SKM-1 (cell line): ENCODE results near the gene CLDN19.
"Not testable (repeated sequence)": the region's sequence is repeated elsewhere in the genome, so short reads cannot be mapped to it uniquely, and the experiment has no call there.

Experiments used
- DNase-seq: peaks from one replicate; lab custom pipeline; 2025; ENCODE audit not compliant: unreplicated experiment; lab: John Stamatoyannopoulos, UW

Gene CLDN19

GRCh38 chr1:42713293-42713692, 26.7 kb downstream of the CLDN19 start:
- no peak for DNase-seq

- not testable (repeated sequence) for DNase-seq
Observed at GRCh38 chr1:42712808-42713207, 27.2 kb downstream of the CLDN19 start.

GRCh38 chr1:42703888-42704464, 36.1 kb downstream of the CLDN19 start:
- DNase-seq, result no peak

GRCh38 chr1:42700006-42700405, 40.0 kb downstream of the CLDN19 start:
- no peak for DNase-seq

- no peak for DNase-seq
Observed at GRCh38 chr1:42698081-42698813, 41.8 kb downstream of the CLDN19 start.

- no peak for DNase-seq
Observed at GRCh38 chr1:42692911-42693310, 47.1 kb downstream of the CLDN19 start.

- DNase-seq, result no peak
Observed at GRCh38 chr1:42692461-42692860, 47.6 kb downstream of the CLDN19 start.

- DNase-seq, result no peak
Observed at GRCh38 chr1:42691157-42691498, 48.9 kb downstream of the CLDN19 start.

- no peak for DNase-seq
Observed at GRCh38 chr1:42690477-42691156, 49.4 kb downstream of the CLDN19 start.

GRCh38 chr1:42689912-42690311, 50.1 kb downstream of the CLDN19 start:
- DNase-seq, result no peak

- no peak for DNase-seq
Observed at GRCh38 chr1:42686418-42686817, 53.6 kb downstream of the CLDN19 start.

- DNase-seq, result no peak
Observed at GRCh38 chr1:42684139-42684538, 55.9 kb downstream of the CLDN19 start.
